ENCODE results near the gene MLLT10. TPM values are rescaled to one million over a fixed set of nuclear protein-coding genes. Genes with fewer than 3 reads are reported as not detected.

MLLT10 gene
- total and polyA plus RNA-seq, 9 of the 15 experiments (the other 6 are each of a cell fraction or from before 2014, with no cell fraction given) = 18.8 to 81.4 (median 64.2) TPM

DNA sequence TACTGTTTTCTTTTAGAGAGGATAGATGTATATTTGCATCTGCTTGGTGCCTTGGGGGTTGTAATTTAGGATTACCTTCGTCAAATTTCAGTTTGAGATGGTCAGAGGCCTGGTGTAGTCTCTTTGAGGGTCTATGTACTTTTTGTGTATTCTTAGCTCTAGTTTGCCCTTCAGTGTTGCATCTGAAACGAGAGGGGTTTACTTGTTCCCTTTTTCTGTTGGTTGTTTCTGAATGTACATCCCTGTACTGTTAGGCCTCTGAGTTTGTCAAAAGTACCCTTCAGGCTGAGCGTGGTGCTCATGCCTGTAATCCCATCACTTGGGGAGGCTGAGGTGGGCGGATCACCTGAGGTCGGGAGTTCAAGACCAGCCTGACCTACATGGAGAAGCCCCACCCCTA is 60.0 kb downstream of the MLLT10 start:
- intact Hi-C loops (cut with micrococcal nuclease) (no loop called here), in situ Hi-C loops (cut with MboI) (no loop called here)
- TF ChIP-seq PPARD (CRISPR knock-in tag; IDR thresholded peaks at IDR 0.05) = no peak
- no peak for TF ChIP-seq RBM14 (IDR thresholded peaks at IDR 0.05; ENCODE audit: borderline replicate concordance, insufficient read depth, low read depth, low read length)
- no peak for TF ChIP-seq ZNF239 (CRISPR knock-in tag; IDR thresholded peaks at IDR 0.05)
- TF ChIP-seq, protein P1, sequence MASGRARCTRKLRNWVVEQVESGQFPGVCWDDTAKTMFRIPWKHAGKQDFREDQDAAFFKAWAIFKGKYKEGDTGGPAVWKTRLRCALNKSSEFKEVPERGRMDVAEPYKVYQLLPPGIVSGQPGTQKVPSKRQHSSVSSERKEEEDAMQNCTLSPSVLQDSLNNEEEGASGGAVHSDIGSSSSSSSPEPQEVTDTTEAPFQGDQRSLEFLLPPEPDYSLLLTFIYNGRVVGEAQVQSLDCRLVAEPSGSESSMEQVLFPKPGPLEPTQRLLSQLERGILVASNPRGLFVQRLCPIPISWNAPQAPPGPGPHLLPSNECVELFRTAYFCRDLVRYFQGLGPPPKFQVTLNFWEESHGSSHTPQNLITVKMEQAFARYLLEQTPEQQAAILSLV (tag; IDR thresholded peaks at IDR 0.05) = no peak
- TF ChIP-seq ZNF445 (CRISPR knock-in tag; IDR thresholded peaks at IDR 0.05; ENCODE audit: low read depth) = no peak
- TF ChIP-seq SAP30 (IDR thresholded peaks at IDR 0.05; ENCODE audit: borderline replicate concordance, insufficient read depth, low read depth, low read length, poor library complexity, severe bottlenecking) = no peak
- TF ChIP-seq ZNF274 (IDR thresholded peaks at IDR 0.05; ENCODE audit: borderline replicate concordance, low read depth, low read length) = no peak
- TF ChIP-seq GATAD2B (IDR thresholded peaks at IDR 0.05; ENCODE audit: borderline replicate concordance) = no peak
- no peak for TF ChIP-seq HDAC8 (tag; IDR thresholded peaks at IDR 0.05)
- TF ChIP-seq, protein P2, sequence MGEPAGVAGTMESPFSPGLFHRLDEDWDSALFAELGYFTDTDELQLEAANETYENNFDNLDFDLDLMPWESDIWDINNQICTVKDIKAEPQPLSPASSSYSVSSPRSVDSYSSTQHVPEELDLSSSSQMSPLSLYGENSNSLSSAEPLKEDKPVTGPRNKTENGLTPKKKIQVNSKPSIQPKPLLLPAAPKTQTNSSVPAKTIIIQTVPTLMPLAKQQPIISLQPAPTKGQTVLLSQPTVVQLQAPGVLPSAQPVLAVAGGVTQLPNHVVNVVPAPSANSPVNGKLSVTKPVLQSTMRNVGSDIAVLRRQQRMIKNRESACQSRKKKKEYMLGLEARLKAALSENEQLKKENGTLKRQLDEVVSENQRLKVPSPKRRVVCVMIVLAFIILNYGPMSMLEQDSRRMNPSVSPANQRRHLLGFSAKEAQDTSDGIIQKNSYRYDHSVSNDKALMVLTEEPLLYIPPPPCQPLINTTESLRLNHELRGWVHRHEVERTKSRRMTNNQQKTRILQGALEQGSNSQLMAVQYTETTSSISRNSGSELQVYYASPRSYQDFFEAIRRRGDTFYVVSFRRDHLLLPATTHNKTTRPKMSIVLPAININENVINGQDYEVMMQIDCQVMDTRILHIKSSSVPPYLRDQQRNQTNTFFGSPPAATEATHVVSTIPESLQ (CRISPR knock-in tag; IDR thresholded peaks at IDR 0.05) = no peak
- H3K79me2 ChIP-seq (ENCODE audit: control insufficient read depth, insufficient read depth, low read length) = peaks cover 86% of the 10 kb centered on the region
- DNase-seq (ENCODE audit: extremely low read depth in 1 of 4, low spot score in 3 of 4) (no peak), ATAC-seq (no peak), FAIRE-seq (no peak)
- H3K9me3 ChIP-seq (replicated peaks; ENCODE audit: control insufficient read depth, insufficient read depth, low read depth, low read length) = no peaks in the 10 kb centered on the region
- H3K9ac ChIP-seq (ENCODE audit: insufficient read depth in 1 of 2, low read depth in 2 of 2, low read length in 2 of 2) = no peak overlapping the region
- no peak overlapping the region for H3K27ac ChIP-seq (ENCODE audit: extremely low read depth, low read depth, low read length)
- no peak overlapping the region for H3K4me3 ChIP-seq
- H3K4me1 ChIP-seq (replicated peaks in 1 of 2; ENCODE audit: control insufficient read depth in 2 of 2, insufficient read depth in 2 of 2, low read length in 2 of 2) = no peaks in the 10 kb centered on the region
- no peak overlapping the region for H2AFZ ChIP-seq (ENCODE audit: low read depth, low read length)
- no TSS peak for BruUV-seq (replicated peaks)
- no peaks in the 10 kb centered on the region for H4K20me1 ChIP-seq (replicated peaks; ENCODE audit: control insufficient read depth, insufficient read depth, low read length)
- ChIA-PET CTCF (ENCODE audit: low intra/inter-chr PET ratio) (no interaction called here), POLR2A (no interaction called here)
- WGBS (ENCODE audit: insufficient coverage, low coverage, missing lambda C conversion rate) = 80% methylated on average over 5 of the region's 5 CpGs
- peaks cover 42% of the 10 kb centered on the region; the same call in 2 of the 3 replicates for H3K36me3 ChIP-seq (ENCODE audit: control insufficient read depth, insufficient read depth, low read length)
- H3K27me3 ChIP-seq (ENCODE audit: control insufficient read depth in 2 of 2, insufficient read depth in 2 of 2, low read length in 2 of 2) = no peaks in the 10 kb centered on the region
- no peak overlapping the region for H3K4me2 ChIP-seq (ENCODE audit: insufficient read depth, low read length)
- H3K9me1 ChIP-seq (ENCODE audit: control insufficient read depth, insufficient read depth, low read length) = no peaks in the 10 kb centered on the region
